ENCODE measurements around the gene CWH43. TPM values are rescaled to one million over a fixed set of nuclear protein-coding genes. Genes with fewer than 3 reads are reported as not detected.

The CWH43 gene
- total RNA-seq, 3 donors from 2014 or later: 18.3 to 39.8 (median 28.0) TPM

DNA sequence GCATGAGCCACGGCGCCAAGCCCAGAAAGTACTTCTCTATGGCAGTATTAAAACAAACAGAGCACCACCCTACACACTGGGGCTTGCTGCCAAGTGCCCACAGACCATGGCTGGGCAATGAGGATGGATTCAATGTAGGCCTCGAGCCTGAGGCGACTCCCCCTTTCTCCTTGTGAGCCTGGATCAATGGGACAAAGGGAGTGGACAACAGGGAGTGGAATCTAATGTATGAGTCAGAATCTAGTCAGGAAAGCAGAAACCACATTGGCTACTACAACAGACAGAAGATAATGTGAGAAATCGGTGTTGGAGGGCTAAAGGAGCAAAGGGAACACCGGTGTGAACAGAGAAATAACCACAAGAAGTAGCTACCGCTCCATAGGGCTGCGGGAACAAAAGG lies 41.8 kb upstream of the CWH43 start:
- intact Hi-C loops (cut with DNase I, micrococcal nuclease): no loop called here
- H3K4me3 ChIP-seq: no peak overlapping the region
- TF ChIP-seq, protein P1, sequence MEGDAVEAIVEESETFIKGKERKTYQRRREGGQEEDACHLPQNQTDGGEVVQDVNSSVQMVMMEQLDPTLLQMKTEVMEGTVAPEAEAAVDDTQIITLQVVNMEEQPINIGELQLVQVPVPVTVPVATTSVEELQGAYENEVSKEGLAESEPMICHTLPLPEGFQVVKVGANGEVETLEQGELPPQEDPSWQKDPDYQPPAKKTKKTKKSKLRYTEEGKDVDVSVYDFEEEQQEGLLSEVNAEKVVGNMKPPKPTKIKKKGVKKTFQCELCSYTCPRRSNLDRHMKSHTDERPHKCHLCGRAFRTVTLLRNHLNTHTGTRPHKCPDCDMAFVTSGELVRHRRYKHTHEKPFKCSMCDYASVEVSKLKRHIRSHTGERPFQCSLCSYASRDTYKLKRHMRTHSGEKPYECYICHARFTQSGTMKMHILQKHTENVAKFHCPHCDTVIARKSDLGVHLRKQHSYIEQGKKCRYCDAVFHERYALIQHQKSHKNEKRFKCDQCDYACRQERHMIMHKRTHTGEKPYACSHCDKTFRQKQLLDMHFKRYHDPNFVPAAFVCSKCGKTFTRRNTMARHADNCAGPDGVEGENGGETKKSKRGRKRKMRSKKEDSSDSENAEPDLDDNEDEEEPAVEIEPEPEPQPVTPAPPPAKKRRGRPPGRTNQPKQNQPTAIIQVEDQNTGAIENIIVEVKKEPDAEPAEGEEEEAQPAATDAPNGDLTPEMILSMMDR (IDR thresholded peaks at IDR 0.05): no peak
- DNase-seq (peak in 2 of 3 donors; percentile 29 to 53), ATAC-seq (peak; percentile 85)
- H3K36me3 ChIP-seq (ENCODE audit: low read depth): no peaks in the 10 kb centered on the region
- no peaks in the 10 kb centered on the region for H3K9me3 ChIP-seq
- H3K4me1 ChIP-seq (ENCODE audit: low read depth): peaks cover 3% of the 10 kb centered on the region

DNA sequence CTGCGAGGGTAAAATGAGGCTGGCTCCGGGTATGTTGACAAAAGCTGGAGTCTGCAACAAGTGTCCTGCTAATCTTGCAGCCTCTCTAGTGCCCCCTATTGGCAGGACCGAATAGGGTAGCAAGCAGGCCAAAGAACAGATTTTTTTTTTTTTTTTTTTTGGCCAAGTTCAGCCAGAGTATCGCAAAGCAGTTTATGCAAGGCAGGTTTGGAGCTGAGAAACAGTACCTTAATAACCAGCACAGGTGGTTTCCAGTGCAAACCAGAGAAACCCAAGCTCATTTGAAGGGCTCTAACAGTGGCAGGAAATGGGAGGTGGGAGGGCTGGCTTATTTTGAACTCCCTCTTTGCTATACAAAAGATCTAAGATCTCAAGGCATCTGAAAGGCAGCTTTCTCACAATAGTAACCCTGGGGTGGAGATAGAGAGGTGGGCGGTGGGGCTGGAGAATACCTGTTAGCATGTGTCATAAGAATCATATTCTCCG lies 41.3 kb upstream of the CWH43 start:
- H3K9me3 ChIP-seq: no peaks in the 10 kb centered on the region
- intact Hi-C loops (cut with DNase I, micrococcal nuclease): no loop called here
- H3K4me1 ChIP-seq (ENCODE audit: low read depth): peaks cover 3% of the 10 kb centered on the region
- ATAC-seq (peak; percentile 49), DNase-seq (peak in 2 of 3 donors; percentile 23 to 66)
- H3K36me3 ChIP-seq (ENCODE audit: low read depth): no peaks in the 10 kb centered on the region
- H3K4me3 ChIP-seq: no peak overlapping the region
- TF ChIP-seq, protein P1 (IDR thresholded peaks at IDR 0.05): no peak

DNA sequence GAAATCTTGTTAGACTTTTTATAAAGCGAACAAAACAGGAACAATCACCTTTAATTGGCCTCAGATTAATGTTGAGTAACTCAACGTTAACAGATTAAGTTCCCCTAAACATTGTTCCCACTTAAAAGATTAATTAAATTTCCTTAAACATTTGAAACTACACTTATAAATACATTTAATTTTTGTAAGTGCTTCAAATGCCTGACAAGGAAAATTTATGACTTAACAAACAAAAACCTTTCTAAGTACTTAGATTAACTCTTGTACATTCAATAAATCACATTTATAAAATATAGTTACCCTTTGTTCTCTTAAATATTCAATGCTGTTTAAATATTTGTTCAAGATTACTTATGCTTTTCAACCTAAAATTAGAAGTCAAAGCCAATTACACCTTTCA lies 40.1 kb upstream of the CWH43 start:
- no peak overlapping the region for H3K4me3 ChIP-seq
- DNase-seq (no peak), ATAC-seq (no peak)
- H3K9me3 ChIP-seq: no peaks in the 10 kb centered on the region
- H3K36me3 ChIP-seq (ENCODE audit: low read depth): no peaks in the 10 kb centered on the region
- intact Hi-C loops (cut with DNase I, micrococcal nuclease): no loop called here
- TF ChIP-seq, protein P1 (IDR thresholded peaks at IDR 0.05): no peak
- H3K4me1 ChIP-seq (ENCODE audit: low read depth): peaks cover 3% of the 10 kb centered on the region

DNA sequence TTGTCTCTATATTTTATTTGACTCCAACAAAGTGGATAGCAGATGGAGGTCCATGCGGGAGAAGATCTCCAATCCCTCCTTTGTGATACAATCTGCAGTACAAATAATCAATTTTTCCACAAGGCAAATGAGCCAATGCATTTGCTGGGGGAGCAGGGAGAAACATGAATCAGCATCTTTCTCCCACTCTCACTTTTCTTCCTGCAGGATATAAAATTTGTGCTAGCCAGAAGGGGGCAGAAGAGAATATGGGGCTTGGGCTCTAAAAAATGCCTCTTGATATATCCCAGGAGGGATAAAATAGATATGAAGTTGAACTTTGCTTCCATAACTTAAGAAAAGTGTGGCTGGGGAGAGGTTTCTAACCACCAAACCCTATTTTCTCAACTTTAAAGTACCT lies 38.3 kb upstream of the CWH43 start:
- H3K4me3 ChIP-seq: no peak overlapping the region
- H3K9me3 ChIP-seq: no peaks in the 10 kb centered on the region
- ATAC-seq: no peak
- TF ChIP-seq, protein P1 (IDR thresholded peaks at IDR 0.05): no peak
- H3K4me1 ChIP-seq (ENCODE audit: low read depth): peaks cover 3% of the 10 kb centered on the region
- no peak for DNase-seq
- no peaks in the 10 kb centered on the region for H3K36me3 ChIP-seq (ENCODE audit: low read depth)
- intact Hi-C loops (cut with DNase I, micrococcal nuclease): no loop called here

DNA sequence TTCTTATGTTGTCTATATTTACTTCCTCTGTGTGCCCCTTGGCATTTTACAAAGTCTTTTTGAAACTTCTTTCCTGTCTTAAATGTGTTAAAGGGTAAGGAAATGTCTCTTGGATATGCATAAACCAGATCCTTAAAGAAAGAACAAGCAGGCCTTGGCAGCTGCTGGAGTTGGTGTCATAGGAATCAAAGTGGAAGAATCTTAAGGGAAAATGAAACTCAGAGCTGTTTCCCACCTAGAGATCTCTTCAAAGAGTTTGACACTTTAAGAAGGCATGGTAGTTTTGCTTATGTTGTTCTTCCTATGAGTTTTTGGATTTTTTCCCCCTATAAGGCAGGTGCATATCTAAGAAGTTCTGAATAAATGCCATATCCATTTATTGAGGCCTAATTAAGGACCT lies 37.0 kb upstream of the CWH43 start:
- H3K4me3 ChIP-seq: no peak overlapping the region
- ATAC-seq (no peak), DNase-seq (no peak)
- peaks cover 3% of the 10 kb centered on the region for H3K4me1 ChIP-seq (ENCODE audit: low read depth)
- H3K9me3 ChIP-seq: no peaks in the 10 kb centered on the region
- no peaks in the 10 kb centered on the region for H3K36me3 ChIP-seq (ENCODE audit: low read depth)
- TF ChIP-seq, protein P1 (IDR thresholded peaks at IDR 0.05): no peak
- intact Hi-C loops (cut with DNase I, micrococcal nuclease): no loop called here

Measured in mucosa of descending colon (tissue), 3 donors.